ENCODE data around the gene SLFN14.

SLFN14 gene

DNA sequence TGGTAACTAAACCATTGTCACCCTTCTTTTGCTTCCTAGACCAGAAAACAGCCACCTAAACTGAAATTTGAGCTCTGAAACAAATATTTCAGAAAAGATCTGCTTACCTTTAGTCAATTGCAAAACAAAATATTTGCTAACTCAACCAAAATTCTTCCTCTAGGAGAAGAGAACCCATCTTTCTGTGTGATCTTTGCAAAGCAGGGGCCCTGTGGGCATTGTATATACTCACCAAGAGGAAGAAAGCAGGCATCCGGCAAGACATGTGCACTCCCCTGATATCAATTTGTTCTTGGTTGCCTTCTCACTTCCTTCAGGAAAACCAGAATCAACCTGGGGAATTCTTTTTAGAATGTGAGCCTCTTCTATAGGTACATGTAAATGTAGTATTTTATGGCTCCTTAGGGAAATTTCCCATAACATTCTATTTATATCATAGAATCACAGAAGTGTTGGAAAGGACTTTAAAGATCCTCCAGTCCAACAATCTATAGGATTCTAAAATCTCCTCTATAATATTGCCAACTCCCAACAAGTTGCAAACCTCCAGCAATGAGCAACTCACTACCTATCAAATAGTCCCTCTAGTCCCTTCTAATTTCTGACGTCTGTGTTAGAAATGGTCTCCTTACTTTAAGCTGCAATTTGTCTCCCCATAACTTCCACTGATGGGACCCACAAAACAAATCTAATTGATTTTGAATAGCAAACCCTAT is 966 bp downstream of the SLFN14 start:
- H3K4me3 ChIP-seq (ENCODE audit: low read length in 2 of 2) = no peak overlapping the region
- H3K27ac ChIP-seq (replicated peaks; ENCODE audit: low read length) = no peak overlapping the region
- no peak overlapping the region for H2AK5ac ChIP-seq (ENCODE audit: low read depth, low read length)
- no peak overlapping the region for H3K23ac ChIP-seq (ENCODE audit: low read depth, low read length, poor library complexity)
- no peaks in the 10 kb centered on the region for H3K36me3 ChIP-seq (replicated peaks in 1 of 2; ENCODE audit: control insufficient read depth in 2 of 2, insufficient read depth in 2 of 2, low read length in 2 of 2)
- H2BK12ac ChIP-seq (ENCODE audit: low read length) = no peak overlapping the region
- no CpG with 5 or more reads among the region's 2 CpGs for WGBS, 2 donors (ENCODE audit: extremely low coverage in 2 of 2, insufficient read length in 2 of 2, insufficient replicate concordance in 1 of 2)
- H2AFZ ChIP-seq (ENCODE audit: low read length) = no peak overlapping the region
- H3K27me3 ChIP-seq (ENCODE audit: control insufficient read depth in 3 of 3, insufficient read depth in 3 of 3, low read depth in 1 of 3, low read length in 3 of 3) = peaks cover 0 to 23% (median 0%) of the 10 kb centered on the region in 3 experiments
- no peaks in the 10 kb centered on the region for H3K4me1 ChIP-seq (ENCODE audit: control insufficient read depth in 2 of 2, insufficient read depth in 1 of 2, low read depth in 1 of 2, low read length in 2 of 2)
- H3K9me3 ChIP-seq (replicated peaks in 1 of 2; ENCODE audit: control insufficient read depth in 2 of 2, insufficient read depth in 1 of 2, low read depth in 1 of 2, low read length in 2 of 2) = no peaks in the 10 kb centered on the region
- no peak for DNase-seq (ENCODE audit: low spot score)
- H3K4ac ChIP-seq (ENCODE audit: low read length) = no peak overlapping the region
- H3K79me1 ChIP-seq (ENCODE audit: low read depth, low read length) = no peaks in the 10 kb centered on the region
- no peak overlapping the region for H3K14ac ChIP-seq (ENCODE audit: low read length)
- H3K4me2 ChIP-seq (ENCODE audit: insufficient read depth, low read length, poor library complexity, severe bottlenecking) = no peak overlapping the region
- H2BK120ac ChIP-seq (ENCODE audit: low read depth, low read length) = no peak overlapping the region
- H2BK5ac ChIP-seq (ENCODE audit: low read length) = no peak overlapping the region
- H3K18ac ChIP-seq (ENCODE audit: low read length) = no peak overlapping the region
- no peak overlapping the region for H3K9ac ChIP-seq (ENCODE audit: low read depth, low read length, poor library complexity)
- no peak overlapping the region for H4K8ac ChIP-seq (ENCODE audit: low read depth, low read length)
- H4K91ac ChIP-seq (ENCODE audit: low read depth, low read length, poor library complexity) = no peak overlapping the region
- H2BK15ac ChIP-seq (ENCODE audit: low read length) = no peak overlapping the region

DNA sequence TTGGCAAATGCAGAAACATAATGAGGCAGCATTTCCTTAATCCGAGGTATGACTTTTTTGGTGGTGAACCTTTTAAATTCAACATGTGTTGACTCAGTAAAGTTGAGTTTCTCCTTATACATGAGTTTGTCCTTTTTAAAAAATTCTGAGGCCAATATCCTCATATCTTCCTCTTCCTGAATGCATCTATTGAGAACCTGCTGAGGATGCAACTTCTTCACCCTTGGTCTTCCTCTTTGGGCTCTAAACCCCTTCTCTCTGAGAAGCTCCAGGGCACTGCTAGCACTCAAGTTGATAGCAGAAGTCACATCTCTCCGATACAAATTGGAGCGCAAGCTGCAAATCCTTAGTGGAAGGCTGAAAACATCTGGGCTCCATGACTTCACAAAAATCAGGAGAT is 3.3 kb downstream of the SLFN14 start:
- Histone ChIP-seq H3K36me3 (replicated peaks in 1 of 2; ENCODE audit: control insufficient read depth in 2 of 2, insufficient read depth in 2 of 2, low read length in 2 of 2) (no peaks in the 10 kb centered on the region), H3K23ac (ENCODE audit: low read depth, low read length, poor library complexity) (no peak overlapping the region), H3K27ac (replicated peaks; ENCODE audit: low read length) (no peak overlapping the region), H3K79me1 (ENCODE audit: low read depth, low read length) (no peaks in the 10 kb centered on the region), H2AK5ac (ENCODE audit: low read depth, low read length) (no peak overlapping the region), H2BK5ac (ENCODE audit: low read length) (no peak overlapping the region), H3K14ac (ENCODE audit: low read length) (no peak overlapping the region), H2BK15ac (ENCODE audit: low read length) (no peak overlapping the region), H3K4ac (ENCODE audit: low read length) (no peak overlapping the region), H3K18ac (ENCODE audit: low read length) (no peak overlapping the region), H3K4me2 (ENCODE audit: insufficient read depth, low read length, poor library complexity, severe bottlenecking) (no peak overlapping the region), H3K9me3 (replicated peaks in 1 of 2; ENCODE audit: control insufficient read depth in 2 of 2, insufficient read depth in 1 of 2, low read depth in 1 of 2, low read length in 2 of 2) (no peaks in the 10 kb centered on the region), H2BK120ac (ENCODE audit: low read depth, low read length) (no peak overlapping the region), H3K4me3 (ENCODE audit: low read length in 2 of 2) (no peak overlapping the region), H4K91ac (ENCODE audit: low read depth, low read length, poor library complexity) (no peak overlapping the region), H4K8ac (ENCODE audit: low read depth, low read length) (no peak overlapping the region), H3K9ac (ENCODE audit: low read depth, low read length, poor library complexity) (no peak overlapping the region), H3K4me1 (ENCODE audit: control insufficient read depth in 2 of 2, insufficient read depth in 1 of 2, low read depth in 1 of 2, low read length in 2 of 2) (no peaks in the 10 kb centered on the region), H3K27me3 (ENCODE audit: control insufficient read depth in 3 of 3, insufficient read depth in 3 of 3, low read depth in 1 of 3, low read length in 3 of 3) (peaks cover 0 to 11% (median 0%) of the 10 kb centered on the region in 3 experiments), H2AFZ (ENCODE audit: low read length) (no peak overlapping the region), H2BK12ac (ENCODE audit: low read length) (no peak overlapping the region)
- WGBS, 2 donors (ENCODE audit: extremely low coverage in 2 of 2, insufficient read length in 2 of 2, insufficient replicate concordance in 1 of 2) = no CpG with 5 or more reads among the region's 3 CpGs
- no peak for DNase-seq (ENCODE audit: low spot score)

DNA sequence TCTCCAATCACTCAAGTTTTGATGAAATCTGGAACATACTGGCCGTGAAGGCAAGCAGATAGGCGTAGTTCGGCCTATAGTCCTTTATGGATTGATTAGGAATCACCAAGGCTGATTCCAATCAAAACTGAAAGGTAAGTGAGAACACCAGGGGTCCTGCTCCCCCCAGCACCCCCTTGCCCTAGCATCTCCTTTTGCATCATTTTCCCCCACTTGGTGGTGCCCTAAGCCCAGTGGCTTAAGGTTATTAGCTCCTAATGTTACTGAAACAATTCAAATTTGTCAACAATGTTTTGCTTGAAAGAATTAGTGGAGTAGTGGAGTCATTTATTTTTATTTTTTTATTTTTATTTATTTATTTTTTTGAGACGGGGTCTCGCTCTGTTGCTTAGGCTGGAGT is 4.9 kb downstream of the SLFN14 start:
- H4K91ac ChIP-seq (ENCODE audit: low read depth, low read length, poor library complexity) = no peak overlapping the region
- no peaks in the 10 kb centered on the region for H3K9me3 ChIP-seq (replicated peaks in 1 of 2; ENCODE audit: control insufficient read depth in 2 of 2, insufficient read depth in 1 of 2, low read depth in 1 of 2, low read length in 2 of 2)
- H2AFZ ChIP-seq (ENCODE audit: low read length) = no peak overlapping the region
- H3K4me1 ChIP-seq (ENCODE audit: control insufficient read depth in 2 of 2, insufficient read depth in 1 of 2, low read depth in 1 of 2, low read length in 2 of 2) = no peaks in the 10 kb centered on the region
- H3K4ac ChIP-seq (ENCODE audit: low read length) = no peak overlapping the region
- H2BK12ac ChIP-seq (ENCODE audit: low read length) = no peak overlapping the region
- H3K27ac ChIP-seq (replicated peaks; ENCODE audit: low read length) = no peak overlapping the region
- no peak overlapping the region for H3K4me2 ChIP-seq (ENCODE audit: insufficient read depth, low read length, poor library complexity, severe bottlenecking)
- no peak overlapping the region for H3K14ac ChIP-seq (ENCODE audit: low read length)
- H2BK15ac ChIP-seq (ENCODE audit: low read length) = no peak overlapping the region
- no peak overlapping the region for H3K4me3 ChIP-seq (ENCODE audit: low read length in 2 of 2)
- no peak overlapping the region for H3K9ac ChIP-seq (ENCODE audit: low read depth, low read length, poor library complexity)
- H3K23ac ChIP-seq (ENCODE audit: low read depth, low read length, poor library complexity) = no peak overlapping the region
- WGBS, 2 donors (ENCODE audit: extremely low coverage in 2 of 2, insufficient read length in 2 of 2, insufficient replicate concordance in 1 of 2) = no CpG with 5 or more reads among the region's 5 CpGs
- H2BK5ac ChIP-seq (ENCODE audit: low read length) = no peak overlapping the region
- H3K36me3 ChIP-seq (replicated peaks in 1 of 2; ENCODE audit: control insufficient read depth in 2 of 2, insufficient read depth in 2 of 2, low read length in 2 of 2) = no peaks in the 10 kb centered on the region
- no peak overlapping the region for H4K8ac ChIP-seq (ENCODE audit: low read depth, low read length)
- H2BK120ac ChIP-seq (ENCODE audit: low read depth, low read length) = no peak overlapping the region
- no peak for DNase-seq (ENCODE audit: low spot score)
- no peaks in the 10 kb centered on the region for H3K79me1 ChIP-seq (ENCODE audit: low read depth, low read length)
- H2AK5ac ChIP-seq (ENCODE audit: low read depth, low read length) = no peak overlapping the region
- H3K27me3 ChIP-seq (ENCODE audit: control insufficient read depth in 3 of 3, insufficient read depth in 3 of 3, low read depth in 1 of 3, low read length in 3 of 3) = peaks cover 0 to 9% (median 0%) of the 10 kb centered on the region in 3 experiments
- no peak overlapping the region for H3K18ac ChIP-seq (ENCODE audit: low read length)

DNA sequence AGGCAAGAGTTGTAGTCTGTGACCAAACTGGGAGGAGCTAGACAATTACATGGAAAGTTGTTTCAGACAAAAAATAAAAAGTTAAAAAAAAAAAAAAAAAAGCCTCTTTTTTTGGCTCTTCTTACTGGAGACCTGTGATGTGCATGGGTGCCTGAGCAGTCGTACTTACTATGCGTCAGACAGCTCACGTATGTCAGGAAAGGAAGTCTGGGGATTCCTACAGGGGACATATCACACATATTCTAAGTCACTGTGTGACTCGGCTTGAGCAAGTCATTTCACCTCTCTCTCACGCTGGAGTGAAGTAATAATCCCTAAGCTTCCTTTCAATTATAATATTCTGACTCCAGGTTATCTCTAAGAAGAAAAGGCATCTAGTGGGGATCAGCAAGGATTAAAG is 6.0 kb downstream of the SLFN14 start:
- Histone ChIP-seq H3K9me3 (replicated peaks in 1 of 2; ENCODE audit: control insufficient read depth in 2 of 2, insufficient read depth in 1 of 2, low read depth in 1 of 2, low read length in 2 of 2) (no peaks in the 10 kb centered on the region), H3K36me3 (replicated peaks in 1 of 2; ENCODE audit: control insufficient read depth in 2 of 2, insufficient read depth in 2 of 2, low read length in 2 of 2) (no peaks in the 10 kb centered on the region), H2AFZ (ENCODE audit: low read length) (no peak overlapping the region), H3K23ac (ENCODE audit: low read depth, low read length, poor library complexity) (no peak overlapping the region), H2AK5ac (ENCODE audit: low read depth, low read length) (no peak overlapping the region), H3K79me1 (ENCODE audit: low read depth, low read length) (no peaks in the 10 kb centered on the region), H2BK15ac (ENCODE audit: low read length) (no peak overlapping the region), H2BK120ac (ENCODE audit: low read depth, low read length) (no peak overlapping the region), H4K8ac (ENCODE audit: low read depth, low read length) (no peak overlapping the region), H4K91ac (ENCODE audit: low read depth, low read length, poor library complexity) (no peak overlapping the region), H3K4me3 (ENCODE audit: low read length in 2 of 2) (no peak overlapping the region), H3K18ac (ENCODE audit: low read length) (no peak overlapping the region), H3K4me2 (ENCODE audit: insufficient read depth, low read length, poor library complexity, severe bottlenecking) (no peak overlapping the region), H3K27ac (replicated peaks; ENCODE audit: low read length) (no peak overlapping the region), H3K27me3 (ENCODE audit: control insufficient read depth in 3 of 3, insufficient read depth in 3 of 3, low read depth in 1 of 3, low read length in 3 of 3) (peaks cover 0 to 13% (median 0%) of the 10 kb centered on the region in 3 experiments), H3K9ac (ENCODE audit: low read depth, low read length, poor library complexity) (no peak overlapping the region), H3K14ac (ENCODE audit: low read length) (no peak overlapping the region), H2BK5ac (ENCODE audit: low read length) (no peak overlapping the region), H3K4me1 (ENCODE audit: control insufficient read depth in 2 of 2, insufficient read depth in 1 of 2, low read depth in 1 of 2, low read length in 2 of 2) (no peaks in the 10 kb centered on the region), H2BK12ac (ENCODE audit: low read length) (no peak overlapping the region), H3K4ac (ENCODE audit: low read length) (no peak overlapping the region)
- DNase-seq (ENCODE audit: low spot score) = no peak
- no CpG with 5 or more reads among the region's 5 CpGs for WGBS, 2 donors (ENCODE audit: extremely low coverage in 2 of 2, insufficient read length in 2 of 2, insufficient replicate concordance in 1 of 2)

Measured in neuronal stem cell (in vitro differentiated cells).